ENCODE measurements around the gene SCO2.

GRCh38 chr22:50488006-50488677 lies 37.3 kb downstream of the SCO2 start:
- TF ChIP-seq, protein P1, sequence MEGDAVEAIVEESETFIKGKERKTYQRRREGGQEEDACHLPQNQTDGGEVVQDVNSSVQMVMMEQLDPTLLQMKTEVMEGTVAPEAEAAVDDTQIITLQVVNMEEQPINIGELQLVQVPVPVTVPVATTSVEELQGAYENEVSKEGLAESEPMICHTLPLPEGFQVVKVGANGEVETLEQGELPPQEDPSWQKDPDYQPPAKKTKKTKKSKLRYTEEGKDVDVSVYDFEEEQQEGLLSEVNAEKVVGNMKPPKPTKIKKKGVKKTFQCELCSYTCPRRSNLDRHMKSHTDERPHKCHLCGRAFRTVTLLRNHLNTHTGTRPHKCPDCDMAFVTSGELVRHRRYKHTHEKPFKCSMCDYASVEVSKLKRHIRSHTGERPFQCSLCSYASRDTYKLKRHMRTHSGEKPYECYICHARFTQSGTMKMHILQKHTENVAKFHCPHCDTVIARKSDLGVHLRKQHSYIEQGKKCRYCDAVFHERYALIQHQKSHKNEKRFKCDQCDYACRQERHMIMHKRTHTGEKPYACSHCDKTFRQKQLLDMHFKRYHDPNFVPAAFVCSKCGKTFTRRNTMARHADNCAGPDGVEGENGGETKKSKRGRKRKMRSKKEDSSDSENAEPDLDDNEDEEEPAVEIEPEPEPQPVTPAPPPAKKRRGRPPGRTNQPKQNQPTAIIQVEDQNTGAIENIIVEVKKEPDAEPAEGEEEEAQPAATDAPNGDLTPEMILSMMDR (IDR thresholded peaks at IDR 0.05): no peak
- TF ChIP-seq POLR2A (IDR thresholded peaks at IDR 0.05): no peak
- TF ChIP-seq POLR2AphosphoS5 (IDR thresholded peaks at IDR 0.05): no peak

Data from transverse colon (tissue), 4 donors.